GM21619 (cell line): Measurements from ENCODE around the gene UPF2.

Source experiments
- ATAC-seq: cut with Tn5 transposase; IDR thresholded peaks from one replicate; pipeline ENCODE4 v1.9.1; 2021; ENCODE audit not compliant: unreplicated experiment

UPF2 gene

DNA sequence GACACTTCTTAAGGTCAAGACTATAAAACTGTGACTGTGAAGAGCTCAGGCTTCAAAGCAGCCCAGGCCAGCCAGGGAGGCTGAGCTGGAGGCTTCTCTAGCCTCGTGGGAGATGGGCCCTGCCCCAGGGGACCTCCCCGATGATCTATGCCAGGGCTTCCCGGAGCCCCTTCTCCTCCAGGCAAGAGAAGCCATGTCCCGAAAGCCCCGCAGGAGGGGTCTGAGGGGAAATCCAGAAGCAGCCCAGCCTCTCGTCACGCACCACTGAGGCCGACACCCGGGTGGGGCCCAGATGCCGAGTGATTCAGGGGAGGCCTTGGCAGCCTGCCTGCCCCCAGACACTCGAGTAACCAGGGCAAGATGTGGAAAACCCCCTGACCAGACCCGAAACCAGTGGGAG lies 155.8 kb downstream of the UPF2 start:
- ATAC-seq: no peak

GRCh38 chr10:11886138-11886474 lies 156.5 kb downstream of the UPF2 start:
- no peak for ATAC-seq

- ATAC-seq: no peak
Measured at GRCh38 chr10:11885437-11886137, 157.0 kb downstream of the UPF2 start.

DNA sequence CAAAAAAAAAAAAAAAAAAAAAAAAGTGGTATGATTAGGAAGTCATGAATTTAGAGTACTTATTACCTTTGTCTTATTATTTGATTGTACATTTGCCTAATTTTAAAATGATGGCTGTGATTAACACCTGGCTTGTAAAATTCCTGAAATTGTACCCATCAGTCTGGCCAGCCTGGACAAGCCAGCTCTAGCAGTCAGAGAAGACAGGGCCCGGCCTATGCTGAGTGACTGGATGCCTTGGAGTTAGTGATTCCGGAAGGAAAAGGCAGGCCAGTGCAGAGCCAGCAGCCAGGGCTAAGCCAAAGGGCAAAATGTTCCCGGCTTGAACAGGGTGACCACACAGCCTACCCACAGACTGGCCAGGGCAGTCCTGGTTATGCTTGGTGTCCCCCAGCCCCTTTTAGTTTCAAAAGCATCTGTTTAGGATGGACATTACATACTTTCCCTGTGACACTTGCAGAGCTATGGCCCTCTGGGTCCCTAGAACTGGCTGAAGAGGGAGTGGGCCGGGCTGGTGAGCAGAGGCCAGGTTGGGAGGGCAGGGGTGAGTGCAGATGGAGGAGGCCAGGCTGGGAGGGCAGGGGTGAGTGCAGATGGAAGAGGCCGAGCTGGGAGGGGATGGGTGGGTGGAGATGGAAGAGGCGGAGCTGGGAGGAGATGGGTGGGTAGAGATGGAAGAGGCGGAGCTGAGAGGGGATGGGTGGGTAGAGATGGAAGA lies 157.7 kb downstream of the UPF2 start:
- ATAC-seq: no peak

GRCh38 chr10:11882646-11883375 lies 159.8 kb downstream of the UPF2 start:
- no peak for ATAC-seq

GRCh38 chr10:11881477-11882417 lies 160.9 kb downstream of the UPF2 start:
- no peak for ATAC-seq

GRCh38 chr10:11881030-11881476 lies 161.6 kb downstream of the UPF2 start:
- no peak for ATAC-seq

- ATAC-seq: no peak
Measured at GRCh38 chr10:11880151-11881029, 162.2 kb downstream of the UPF2 start.

DNA sequence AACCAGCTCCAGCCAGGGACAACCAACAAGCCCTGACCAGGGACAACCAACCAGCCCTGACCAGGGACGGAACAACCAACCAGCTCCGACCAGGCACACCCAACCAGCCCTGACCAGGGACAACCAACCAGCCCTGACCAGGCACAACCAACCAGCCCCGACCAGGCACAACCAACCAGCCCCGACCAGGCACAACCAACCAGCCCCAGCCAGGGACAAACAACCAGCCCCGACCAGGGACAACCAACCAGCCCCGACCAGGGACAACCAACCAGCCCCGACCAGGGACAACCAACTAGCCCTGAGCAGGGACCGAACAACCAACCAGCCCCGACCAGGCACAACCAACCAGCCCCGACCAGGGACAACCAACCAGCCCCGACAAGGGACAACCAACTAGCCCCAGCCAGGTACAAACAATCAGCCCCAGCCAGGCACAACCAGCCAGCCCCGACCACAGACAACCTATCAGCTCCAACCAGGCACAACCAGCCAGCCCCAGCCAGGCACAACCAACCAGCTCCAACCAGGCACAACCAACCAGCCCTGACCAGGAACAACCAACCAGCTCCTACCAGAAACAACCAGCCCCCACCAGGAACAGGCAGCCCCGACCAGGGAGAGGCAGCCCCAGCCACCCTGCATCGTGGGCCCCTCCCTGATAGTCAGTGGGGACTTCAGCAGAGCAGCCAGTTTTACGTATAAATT lies 163.1 kb downstream of the UPF2 start:
- no peak for ATAC-seq

GRCh38 chr10:11878776-11879175 lies 163.8 kb downstream of the UPF2 start:
- ATAC-seq: no peak

DNA sequence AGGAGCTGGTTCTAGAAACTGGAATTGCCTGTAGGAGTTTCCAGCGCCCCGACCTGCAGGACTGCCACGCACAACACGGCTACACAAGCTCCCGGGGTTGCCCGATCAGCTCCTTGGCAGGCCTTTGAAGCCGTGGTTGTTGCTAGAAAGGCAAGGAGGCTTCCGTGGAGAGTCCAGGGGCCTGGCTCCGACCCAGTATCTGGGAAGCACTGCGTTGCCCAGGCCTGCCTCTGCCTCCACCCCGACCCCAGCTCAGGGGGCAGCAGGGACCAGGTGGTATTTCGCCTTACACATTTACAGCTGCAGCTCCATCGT lies 165.1 kb downstream of the UPF2 start:
- no peak for ATAC-seq

- no peak for ATAC-seq
Measured at GRCh38 chr10:11876805-11877590, 165.6 kb downstream of the UPF2 start.

- no peak for ATAC-seq
Measured at GRCh38 chr10:11876324-11876723, 166.3 kb downstream of the UPF2 start.

GRCh38 chr10:11875494-11876281 lies 166.9 kb downstream of the UPF2 start:
- ATAC-seq: no peak

- ATAC-seq: no peak
Measured at GRCh38 chr10:11874568-11875493, 167.8 kb downstream of the UPF2 start.

DNA sequence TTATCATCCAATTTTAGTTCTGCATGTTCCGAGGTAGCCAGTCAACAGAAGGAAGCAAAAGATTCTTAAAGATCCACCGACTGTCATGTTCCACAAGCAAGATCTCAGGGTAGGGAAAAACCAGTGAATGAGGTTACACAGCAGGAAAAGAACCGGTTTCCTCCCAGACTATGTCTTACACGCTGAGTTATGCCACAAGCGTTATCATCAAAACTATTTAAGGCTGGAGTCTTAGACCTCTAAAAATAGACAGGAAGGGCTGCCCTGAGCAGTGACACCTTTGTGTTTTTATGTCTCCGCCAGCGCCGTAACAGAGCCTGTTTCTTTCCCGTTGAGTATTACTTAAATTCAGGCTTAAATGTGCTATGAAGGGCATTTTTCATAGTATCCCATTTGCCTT lies 171.1 kb downstream of the UPF2 start:
- ATAC-seq: no peak

- no peak for ATAC-seq
Measured at GRCh38 chr10:11870900-11871400, 171.7 kb downstream of the UPF2 start.
